Nephron (organoid): ENCODE data around the gene MED13L.

Experiments used
- H3K27ac Mint-ChIP-seq, 3 experiments: 2 replicates each; pipeline ENCODE4 v1.8.0; 2020; ENCODE audit warnings: mixed read lengths in 3 of 3, mild to moderate bottlenecking in 2 of 3, moderate library complexity in 1 of 3
- H3K27me3 Mint-ChIP-seq: 2 replicates; pipeline ENCODE4 v1.8.0; 2021; ENCODE audit warnings: low read depth, mild to moderate bottlenecking, moderate library complexity, mixed read lengths
- H3K36me3 Mint-ChIP-seq: 2 replicates; pipeline ENCODE4 v1.8.0; 2020; ENCODE audit warnings: low read depth, mixed read lengths
- H3K4me1 Mint-ChIP-seq: 2 replicates; pipeline ENCODE4 v1.8.0; 2020; ENCODE audit warnings: mixed read lengths
- H3K4me3 Mint-ChIP-seq, 3 experiments: 2 replicates each; pipeline ENCODE4 v1.8.0; 2020; ENCODE audit warnings: mild to moderate bottlenecking in 3 of 3, mixed read lengths in 3 of 3, moderate library complexity in 2 of 3
- H3K9me3 Mint-ChIP-seq: 2 replicates; pipeline ENCODE4 v1.8.0; 2020; ENCODE audit warnings: mixed read lengths
- CTCF ChIP-seq, 3 experiments: fragments of 200-600 bp; sonication (generic); IDR thresholded peaks; one replicate each; pipeline ENCODE4 v1.5.0; 2021; ENCODE audit warnings: antibody characterized with exemption in 3 of 3; ENCODE audit not compliant: unreplicated experiment in 3 of 3

Gene MED13L

GRCh38 chr12:116267948-116268347 lies 9.5 kb downstream of the MED13L start:
- Mint-ChIP-seq H3K36me3 (no peaks in the 10 kb centered on the region), H3K4me1 (peaks cover 10% of the 10 kb centered on the region)

GRCh38 chr12:116266631-116267349 lies 10.7 kb downstream of the MED13L start:
- peaks cover 12% of the 10 kb centered on the region for H3K4me1 Mint-ChIP-seq
- H3K36me3 Mint-ChIP-seq: no peaks in the 10 kb centered on the region
- no peak for TF ChIP-seq CTCF (IDR thresholded peaks at IDR 0.05; ENCODE audit: unreplicated experiment in 3 of 3)
- H3K27ac Mint-ChIP-seq: no peak overlapping the region
- no peak overlapping the region for H3K4me3 Mint-ChIP-seq
- no peaks in the 10 kb centered on the region for H3K9me3 Mint-ChIP-seq
- H3K27me3 Mint-ChIP-seq: no peaks in the 10 kb centered on the region

More at GRCh38 chr12:116267948-116268347, 9.5 kb downstream of the MED13L start:
- Mint-ChIP-seq H3K27ac (no peak overlapping the region), H3K27me3 (no peaks in the 10 kb centered on the region), H3K9me3 (no peaks in the 10 kb centered on the region), H3K4me3 (no peak overlapping the region)
- no peak for TF ChIP-seq CTCF (IDR thresholded peaks at IDR 0.05; ENCODE audit: unreplicated experiment in 3 of 3)

GRCh38 chr12:116266168-116266601 lies 11.3 kb downstream of the MED13L start:
- H3K27ac Mint-ChIP-seq: no peak overlapping the region
- H3K36me3 Mint-ChIP-seq: no peaks in the 10 kb centered on the region
- H3K9me3 Mint-ChIP-seq: no peaks in the 10 kb centered on the region
- no peaks in the 10 kb centered on the region for H3K27me3 Mint-ChIP-seq
- H3K4me3 Mint-ChIP-seq: no peak overlapping the region
- TF ChIP-seq CTCF (IDR thresholded peaks at IDR 0.05; ENCODE audit: unreplicated experiment in 3 of 3): no peak
- peaks cover 16% of the 10 kb centered on the region for H3K4me1 Mint-ChIP-seq

GRCh38 chr12:116265351-116266147 lies 11.9 kb downstream of the MED13L start:
- no peak overlapping the region for H3K4me3 Mint-ChIP-seq
- H3K36me3 Mint-ChIP-seq: no peaks in the 10 kb centered on the region
- no peak for TF ChIP-seq CTCF (IDR thresholded peaks at IDR 0.05; ENCODE audit: unreplicated experiment in 3 of 3)
- H3K27me3 Mint-ChIP-seq: no peaks in the 10 kb centered on the region
- no peaks in the 10 kb centered on the region for H3K9me3 Mint-ChIP-seq
- peak overlapping the region in 1 of 3 experiments; percentile 10 for H3K27ac Mint-ChIP-seq
- peaks cover 22% of the 10 kb centered on the region for H3K4me1 Mint-ChIP-seq

GRCh38 chr12:116264525-116265070 lies 12.9 kb downstream of the MED13L start:
- no peak overlapping the region for H3K4me3 Mint-ChIP-seq
- peak overlapping the region in 1 of 3 experiments; percentile 10 for H3K27ac Mint-ChIP-seq
- H3K4me1 Mint-ChIP-seq: peaks cover 31% of the 10 kb centered on the region
- TF ChIP-seq CTCF (IDR thresholded peaks at IDR 0.05; ENCODE audit: unreplicated experiment in 3 of 3): no peak
- no peaks in the 10 kb centered on the region for H3K9me3 Mint-ChIP-seq
- H3K27me3 Mint-ChIP-seq: no peaks in the 10 kb centered on the region
- H3K36me3 Mint-ChIP-seq: no peaks in the 10 kb centered on the region
